ENCODE data around the gene IP6K2. TPM values are rescaled to one million over a fixed set of nuclear protein-coding genes. Genes with fewer than 3 reads are reported as not detected.
A peak's percentile ranks its signal among the peaks of the same experiment; 100 is the strongest.

Gene IP6K2
- total and polyA plus RNA-seq, 2 of the 8 experiments (the other 6 are each of a cell fraction or from before 2014, with no cell fraction given) = 95.8 to 144 TPM

DNA sequence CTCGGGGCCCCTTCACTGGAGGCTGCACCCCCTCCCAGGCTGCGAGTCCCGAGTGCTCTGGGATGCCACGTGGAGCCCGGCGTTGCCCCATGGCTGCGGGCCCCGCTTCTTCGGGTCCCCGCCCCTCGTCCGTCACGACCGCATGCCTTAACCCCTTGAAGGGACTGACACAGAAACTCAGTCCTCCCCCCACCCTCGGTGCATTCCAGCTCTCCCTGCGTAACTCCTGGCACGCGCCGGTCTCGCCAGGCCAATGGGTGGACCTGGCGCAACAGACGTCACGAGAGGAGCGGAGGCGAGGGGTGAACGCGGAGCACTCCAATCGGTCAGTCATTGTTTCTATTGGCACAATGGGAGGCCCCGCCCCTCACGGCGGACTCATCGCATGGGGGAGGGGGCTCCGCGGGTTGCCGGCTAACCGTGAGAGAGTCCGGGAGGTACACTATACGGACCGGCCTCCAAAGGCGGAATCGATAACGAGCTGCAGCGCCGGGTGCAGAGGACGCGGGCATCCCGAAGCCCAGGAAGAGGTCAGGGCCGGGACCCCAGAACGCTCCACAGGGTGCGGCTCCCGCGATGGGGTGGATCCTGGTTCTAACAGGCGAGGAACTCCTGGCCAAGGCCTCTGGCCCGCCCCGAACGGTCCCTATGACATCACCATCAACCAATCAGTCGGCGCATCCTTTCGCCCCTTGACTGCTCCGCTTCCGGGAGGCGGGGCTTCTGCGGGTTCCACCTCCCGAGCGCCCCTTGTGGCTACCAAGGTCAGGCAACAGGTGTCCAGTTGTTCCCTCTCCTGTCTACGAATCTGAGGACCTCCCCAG is 53.3 kb downstream of the IP6K2 start (continued):
- no peak for TF ChIP-seq POU5F1 (IDR thresholded peaks at IDR 0.05; ENCODE audit: low read depth, low read length)
- TF ChIP-seq TCF12 (IDR thresholded peaks at IDR 0.05; ENCODE audit: low read depth, low read length) = peak; percentile 64; the same call in 1 of the 2 replicates
- peak; percentile 73 for TF ChIP-seq TBP (IDR thresholded peaks at IDR 0.05; ENCODE audit: low read depth, low read length)
- TF ChIP-seq, protein P1, sequence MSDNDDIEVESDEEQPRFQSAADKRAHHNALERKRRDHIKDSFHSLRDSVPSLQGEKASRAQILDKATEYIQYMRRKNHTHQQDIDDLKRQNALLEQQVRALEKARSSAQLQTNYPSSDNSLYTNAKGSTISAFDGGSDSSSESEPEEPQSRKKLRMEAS (IDR thresholded peaks at IDR 0.05) = peak; percentile 98
- TF ChIP-seq HDAC2 (IDR thresholded peaks at IDR 0.05; ENCODE audit: borderline replicate concordance in 1 of 2, low read depth in 2 of 2, low read length in 2 of 2) = peak in 1 of 2 experiments; percentile 75; a peak in 1 of 4 replicates
- no peak for TF ChIP-seq BCL11A (IDR thresholded peaks at IDR 0.05; ENCODE audit: low read depth in 2 of 2, low read length in 2 of 2)
- peak in 1 of 2 experiments; percentile 85; a peak in 1 of 3 replicates for TF ChIP-seq EP300 (IDR thresholded peaks at IDR 0.05; ENCODE audit: borderline replicate concordance in 1 of 2, low read depth in 2 of 2, low read length in 2 of 2)
- TF ChIP-seq CHD2 (IDR thresholded peaks at IDR 0.05; ENCODE audit: low read length) = peak; percentile 3
- TF ChIP-seq, protein P2, sequence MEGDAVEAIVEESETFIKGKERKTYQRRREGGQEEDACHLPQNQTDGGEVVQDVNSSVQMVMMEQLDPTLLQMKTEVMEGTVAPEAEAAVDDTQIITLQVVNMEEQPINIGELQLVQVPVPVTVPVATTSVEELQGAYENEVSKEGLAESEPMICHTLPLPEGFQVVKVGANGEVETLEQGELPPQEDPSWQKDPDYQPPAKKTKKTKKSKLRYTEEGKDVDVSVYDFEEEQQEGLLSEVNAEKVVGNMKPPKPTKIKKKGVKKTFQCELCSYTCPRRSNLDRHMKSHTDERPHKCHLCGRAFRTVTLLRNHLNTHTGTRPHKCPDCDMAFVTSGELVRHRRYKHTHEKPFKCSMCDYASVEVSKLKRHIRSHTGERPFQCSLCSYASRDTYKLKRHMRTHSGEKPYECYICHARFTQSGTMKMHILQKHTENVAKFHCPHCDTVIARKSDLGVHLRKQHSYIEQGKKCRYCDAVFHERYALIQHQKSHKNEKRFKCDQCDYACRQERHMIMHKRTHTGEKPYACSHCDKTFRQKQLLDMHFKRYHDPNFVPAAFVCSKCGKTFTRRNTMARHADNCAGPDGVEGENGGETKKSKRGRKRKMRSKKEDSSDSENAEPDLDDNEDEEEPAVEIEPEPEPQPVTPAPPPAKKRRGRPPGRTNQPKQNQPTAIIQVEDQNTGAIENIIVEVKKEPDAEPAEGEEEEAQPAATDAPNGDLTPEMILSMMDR (IDR thresholded peaks at IDR 0.05; ENCODE audit: control extremely low read depth in 1 of 3, insufficient read depth in 1 of 3, low read depth in 1 of 3, low read length in 3 of 3) = peak in 2 of 3 experiments; percentile 67 to 91; a peak in 3 of 4 replicates
- TF ChIP-seq RAD21 (IDR thresholded peaks at IDR 0.05 in 1 of 2, conservative IDR thresholded peaks at IDR 0.05 in 1 of 2; ENCODE audit: low read depth in 2 of 2, low read length in 2 of 2) = 0 out of 4 replicates have a peak, but pooled peaks have one; percentile 10 to 13
- TF ChIP-seq SP4 (IDR thresholded peaks at IDR 0.05; ENCODE audit: low read length) = peak; percentile 35; the same call in 1 of the 2 replicates
- no peak for TF ChIP-seq KDM1A (IDR thresholded peaks at IDR 0.05; ENCODE audit: borderline replicate concordance, low read length)
- no peak for TF ChIP-seq ZNF274 (IDR thresholded peaks at IDR 0.05; ENCODE audit: borderline replicate concordance, extremely low read depth, low read length)
- TF ChIP-seq KDM4A (IDR thresholded peaks at IDR 0.05; ENCODE audit: low read depth, low read length, severe bottlenecking) = peak; percentile 17
- peak; percentile 55 for TF ChIP-seq NANOG (IDR thresholded peaks at IDR 0.05; ENCODE audit: insufficient read depth, low read depth, low read length, poor library complexity, severe bottlenecking)
- peak; percentile 41 for TF ChIP-seq POLR2AphosphoS5 (IDR thresholded peaks at IDR 0.05; ENCODE audit: low read depth, low read length)
- peak; percentile 29; the same call in 1 of the 2 replicates for TF ChIP-seq NRF1 (IDR thresholded peaks at IDR 0.05; ENCODE audit: low read depth, low read length)
- no peak for TF ChIP-seq KDM5A (IDR thresholded peaks at IDR 0.05; ENCODE audit: low read length)
- TF ChIP-seq POLR2A (IDR thresholded peaks at IDR 0.05; ENCODE audit: control extremely low read depth in 1 of 2, low read depth in 2 of 2, low read length in 2 of 2) = peak in 1 of 2 experiments; percentile 68; a peak in 2 of 3 replicates
- TF ChIP-seq EZH2 (IDR thresholded peaks at IDR 0.05; ENCODE audit: low read depth, low read length, severe bottlenecking) = no peak
